Uterus (tissue), 2 donors: ENCODE measurements around the gene ZDHHC11B.

Experiments used
- CTCF ChIP-seq, 4 experiments: fragments of 200-600 bp in 2 of 4; fragments of 450-650 bp in 2 of 4; sonication (generic) in 2 of 4; IDR thresholded peaks; one replicate each; pipeline ENCODE4 v1.5.1; 2016 to 2019; ENCODE audit warnings: antibody characterized with exemption in 4 of 4, mild to moderate bottlenecking in 2 of 4, moderate library complexity in 1 of 4
- POLR2A ChIP-seq, 2 donors: fragments of 450-650 bp; IDR thresholded peaks; one replicate each; pipeline ENCODE4 v1.6.1; 2016; ENCODE audit warnings: antibody characterized with exemption in 2 of 2, mild to moderate bottlenecking in 1 of 2, moderate library complexity in 1 of 2

- no peak for TF ChIP-seq CTCF (IDR thresholded peaks at IDR 0.05)
- no peak for TF ChIP-seq POLR2A (IDR thresholded peaks at IDR 0.05)
These were observed 24.0 kb downstream of the ZDHHC11B start for GRCh38 chr5:760363-761058.
